ENCODE results near the gene CAPN11.
A peak's percentile ranks its signal among the peaks of the same experiment; 100 is the strongest.

CAPN11 gene

DNA sequence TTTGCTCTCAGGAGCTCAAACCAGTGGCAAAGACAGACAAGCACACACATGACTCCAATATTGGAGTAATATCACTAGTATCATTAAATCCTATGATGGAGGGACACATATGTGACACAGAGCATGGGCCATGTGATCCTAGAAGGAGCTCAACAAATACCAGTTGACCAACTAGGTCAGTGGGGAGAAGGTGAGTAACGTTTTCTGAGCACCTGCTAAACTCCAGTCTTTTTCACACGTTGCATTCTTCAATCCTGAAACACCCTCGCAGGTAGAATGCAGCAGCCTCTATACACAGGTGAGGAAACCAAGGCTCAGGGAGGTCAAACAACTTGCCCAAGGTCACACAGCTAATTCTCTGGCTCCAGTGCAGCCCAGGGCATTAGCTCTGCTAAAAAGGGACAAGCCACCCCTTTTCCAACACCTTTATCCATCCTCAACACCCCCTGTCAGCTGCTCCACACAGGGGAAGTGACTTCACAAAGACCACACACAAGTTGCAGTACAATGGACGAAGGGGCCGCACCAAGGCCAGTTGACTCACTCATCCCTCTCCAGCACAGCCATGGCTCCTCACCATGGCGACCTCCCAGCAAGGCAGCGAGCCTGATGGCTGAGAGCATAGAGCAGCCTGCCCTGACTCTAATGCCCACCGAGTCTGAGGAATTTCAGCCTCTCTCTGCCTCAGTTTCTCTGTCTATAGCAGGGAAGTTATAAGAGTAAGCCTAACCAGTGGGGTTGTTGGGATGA is 4.4 kb downstream of the CAPN11 start:
- H3K27ac Mint-ChIP-seq: peak overlapping the region; percentile 67
- no peaks in the 10 kb centered on the region for H3K36me3 Mint-ChIP-seq
- peaks cover 13% of the 10 kb centered on the region for H3K4me1 Mint-ChIP-seq
- DNase-seq (ENCODE audit: low spot score in 2 of 2) (no peak), ATAC-seq (no peak)
- no peak overlapping the region for H3K4me3 Mint-ChIP-seq
- no peaks in the 10 kb centered on the region for H3K9me3 Mint-ChIP-seq

DNA sequence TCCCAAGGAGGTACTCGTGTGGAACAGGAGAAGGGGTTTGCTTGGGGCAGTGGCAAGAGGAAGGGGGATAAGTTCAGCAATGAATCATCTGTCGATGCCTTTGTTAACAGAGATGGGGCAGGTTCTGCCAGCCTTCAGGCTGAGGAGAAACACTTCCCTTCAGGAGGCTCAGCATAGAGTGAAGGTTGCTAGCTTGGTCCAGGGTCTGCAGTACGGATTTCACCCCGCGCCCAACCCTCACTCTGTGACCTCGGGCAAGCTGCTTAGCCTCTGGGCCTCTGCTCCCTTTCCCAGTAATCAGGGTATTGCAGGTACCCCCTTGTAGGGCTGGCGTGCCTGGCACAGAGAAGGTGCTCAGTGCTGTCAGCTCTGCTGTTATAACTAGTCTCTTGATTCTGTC is 7.5 kb downstream of the CAPN11 start:
- H3K4me3 Mint-ChIP-seq: no peak overlapping the region
- H3K9me3 Mint-ChIP-seq: no peaks in the 10 kb centered on the region
- H3K36me3 Mint-ChIP-seq: no peaks in the 10 kb centered on the region
- peaks cover 13% of the 10 kb centered on the region for H3K4me1 Mint-ChIP-seq
- ATAC-seq (no peak), DNase-seq (ENCODE audit: low spot score in 2 of 2) (no peak)
- no peak overlapping the region for H3K27ac Mint-ChIP-seq

DNA sequence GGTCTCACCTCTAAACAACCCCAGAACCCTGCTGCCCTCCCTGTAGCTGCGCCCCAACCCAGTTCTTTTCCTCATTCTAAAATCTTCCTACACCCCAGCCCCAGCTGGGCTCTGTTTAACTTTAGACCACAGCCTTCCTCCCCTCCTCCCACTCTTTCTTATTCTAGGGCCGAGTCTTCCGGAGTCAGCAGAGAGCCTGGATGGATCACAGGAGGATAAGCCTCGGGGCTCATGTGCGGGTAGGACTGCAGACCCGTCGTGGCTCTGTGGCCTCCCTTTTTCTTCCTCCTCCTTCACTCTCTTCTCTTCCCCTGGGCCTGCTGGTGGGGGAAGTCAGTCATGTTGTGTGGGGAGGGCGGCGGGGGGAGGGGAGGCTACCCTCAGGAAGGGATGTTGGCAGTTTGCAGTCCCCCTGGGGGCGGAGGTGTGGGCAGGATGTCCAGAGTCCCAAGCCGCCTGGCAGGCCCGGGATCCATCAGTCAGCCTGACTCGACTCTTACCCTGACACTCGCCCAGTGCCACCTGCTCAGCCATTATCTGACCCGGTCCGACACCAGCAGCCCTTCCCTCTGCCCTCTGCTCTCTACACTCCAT is 8.1 kb downstream of the CAPN11 start:
- no peaks in the 10 kb centered on the region for H3K36me3 Mint-ChIP-seq
- H3K4me1 Mint-ChIP-seq: peaks cover 7% of the 10 kb centered on the region
- H3K4me3 Mint-ChIP-seq: no peak overlapping the region
- no peaks in the 10 kb centered on the region for H3K9me3 Mint-ChIP-seq
- H3K27ac Mint-ChIP-seq: no peak overlapping the region
- no peak for ATAC-seq
- DNase-seq (ENCODE audit: low spot score in 2 of 2): no peak

DNA sequence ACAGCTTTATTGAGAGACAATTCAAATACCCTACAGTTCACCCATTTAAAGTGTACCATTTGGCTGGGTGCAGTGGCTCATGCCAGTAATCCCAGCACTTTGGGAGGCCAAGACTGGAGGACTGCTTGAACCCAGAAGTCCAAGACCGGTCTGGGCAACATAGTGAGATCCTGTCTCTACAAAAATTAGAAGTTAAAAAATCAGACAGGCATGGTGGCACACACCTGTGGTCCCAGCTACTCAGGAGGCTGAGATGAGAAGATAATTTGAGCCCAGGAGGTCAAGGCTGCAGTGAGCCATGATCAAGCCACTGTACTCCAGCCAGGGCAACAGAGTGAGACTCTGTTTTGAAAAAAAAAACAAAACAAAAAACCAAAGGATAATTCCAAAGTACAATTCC is 8.9 kb downstream of the CAPN11 start:
- Mint-ChIP-seq H3K4me3 (no peak overlapping the region), H3K4me1 (peaks cover 5% of the 10 kb centered on the region), H3K27ac (no peak overlapping the region), H3K9me3 (no peaks in the 10 kb centered on the region), H3K36me3 (no peaks in the 10 kb centered on the region)
- ATAC-seq (no peak), DNase-seq (ENCODE audit: low spot score in 2 of 2) (no peak)

DNA sequence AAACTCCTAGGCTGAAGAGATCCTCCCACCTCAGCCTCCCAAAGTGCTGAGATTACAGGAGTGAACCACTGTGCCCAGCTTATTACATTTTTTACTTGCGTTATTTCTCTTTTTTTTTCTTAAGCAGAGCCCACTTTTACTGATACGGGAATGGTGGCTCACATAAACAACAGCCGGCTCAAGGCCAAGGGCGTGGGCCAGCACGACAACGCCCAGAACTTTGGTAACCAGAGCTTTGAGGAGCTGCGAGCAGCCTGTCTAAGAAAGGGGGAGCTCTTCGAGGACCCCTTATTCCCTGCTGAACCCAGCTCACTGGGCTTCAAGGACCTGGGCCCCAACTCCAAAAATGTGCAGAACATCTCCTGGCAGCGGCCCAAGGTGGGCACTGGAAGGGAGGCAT is 10.5 kb downstream of the CAPN11 start:
- Mint-ChIP-seq H3K27ac (no peak overlapping the region), H3K36me3 (no peaks in the 10 kb centered on the region), H3K4me1 (peaks cover 7% of the 10 kb centered on the region), H3K4me3 (no peak overlapping the region), H3K9me3 (no peaks in the 10 kb centered on the region)
- ATAC-seq (no peak), DNase-seq (ENCODE audit: low spot score in 2 of 2) (no peak)

DNA sequence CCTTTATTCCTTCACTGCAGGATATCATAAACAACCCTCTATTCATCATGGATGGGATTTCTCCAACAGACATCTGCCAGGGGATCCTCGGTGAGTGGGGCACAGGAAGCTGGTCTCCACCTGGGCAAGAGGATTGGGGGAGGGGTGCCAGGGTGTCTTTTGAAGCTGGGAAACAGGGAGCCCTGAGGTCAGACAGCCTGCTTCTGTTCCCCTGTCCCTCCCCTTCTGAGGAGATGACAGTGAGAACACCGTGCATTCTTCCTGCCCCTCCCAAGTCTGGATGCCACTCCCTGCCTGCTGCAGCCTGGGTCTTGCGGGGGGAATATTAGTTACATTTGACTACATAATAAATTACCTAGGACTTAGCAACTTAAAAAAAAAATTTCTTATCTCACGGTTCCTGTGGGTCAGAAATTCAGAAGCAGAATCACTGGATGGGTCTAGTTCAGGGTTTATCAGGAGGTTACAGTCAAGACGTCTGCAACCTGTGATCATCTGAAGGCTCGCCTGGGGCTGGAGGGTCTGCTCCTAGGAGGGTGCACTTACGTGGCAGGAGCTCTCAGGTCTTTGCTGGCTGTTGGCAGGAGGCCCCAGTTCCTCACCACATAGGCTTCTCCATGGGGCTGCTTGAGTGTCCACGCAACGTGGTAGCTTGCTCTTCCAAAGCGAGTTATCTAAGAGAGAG is 11.4 kb downstream of the CAPN11 start:
- ATAC-seq: no peak
- no peak for DNase-seq (ENCODE audit: low spot score in 2 of 2)
- no peak overlapping the region for H3K27ac Mint-ChIP-seq
- no peak overlapping the region for H3K4me3 Mint-ChIP-seq
- H3K36me3 Mint-ChIP-seq: no peaks in the 10 kb centered on the region
- peaks cover 7% of the 10 kb centered on the region for H3K4me1 Mint-ChIP-seq
- H3K9me3 Mint-ChIP-seq: no peaks in the 10 kb centered on the region

DNA sequence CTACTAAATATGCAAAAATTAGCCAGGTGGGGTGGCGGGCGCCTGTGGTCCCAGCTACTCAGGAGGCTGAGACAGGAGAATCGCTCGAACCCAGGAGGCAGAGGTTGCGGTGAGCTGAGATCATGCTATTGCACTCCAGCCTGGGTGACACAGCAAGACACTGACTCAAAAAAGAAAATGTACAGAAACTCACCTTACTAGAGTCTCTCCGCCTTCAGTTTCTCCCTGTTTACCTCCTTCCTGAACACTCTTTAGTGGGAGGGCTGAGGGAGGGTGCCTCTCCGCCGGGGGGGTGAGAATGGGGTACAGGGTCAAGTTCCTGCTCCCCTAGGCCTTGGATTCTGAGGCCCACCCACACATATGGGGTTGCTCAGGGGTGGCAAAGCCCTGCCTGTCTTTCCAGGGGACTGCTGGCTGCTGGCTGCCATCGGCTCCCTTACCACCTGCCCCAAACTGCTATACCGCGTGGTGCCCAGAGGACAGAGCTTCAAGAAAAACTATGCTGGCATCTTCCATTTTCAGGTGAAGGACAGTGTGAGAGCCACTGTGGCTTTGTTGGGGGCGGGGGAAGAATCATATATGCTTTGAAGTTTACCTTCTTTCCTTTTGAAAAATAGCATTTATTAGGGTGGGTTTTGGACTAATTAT is 13.4 kb downstream of the CAPN11 start:
- no peaks in the 10 kb centered on the region for H3K9me3 Mint-ChIP-seq
- no peak overlapping the region for H3K4me3 Mint-ChIP-seq
- peaks cover 18% of the 10 kb centered on the region for H3K4me1 Mint-ChIP-seq
- peaks cover under 1% of the 10 kb centered on the region for H3K36me3 Mint-ChIP-seq
- DNase-seq (ENCODE audit: low spot score in 2 of 2) (no peak), ATAC-seq (no peak)
- no peak overlapping the region for H3K27ac Mint-ChIP-seq

DNA sequence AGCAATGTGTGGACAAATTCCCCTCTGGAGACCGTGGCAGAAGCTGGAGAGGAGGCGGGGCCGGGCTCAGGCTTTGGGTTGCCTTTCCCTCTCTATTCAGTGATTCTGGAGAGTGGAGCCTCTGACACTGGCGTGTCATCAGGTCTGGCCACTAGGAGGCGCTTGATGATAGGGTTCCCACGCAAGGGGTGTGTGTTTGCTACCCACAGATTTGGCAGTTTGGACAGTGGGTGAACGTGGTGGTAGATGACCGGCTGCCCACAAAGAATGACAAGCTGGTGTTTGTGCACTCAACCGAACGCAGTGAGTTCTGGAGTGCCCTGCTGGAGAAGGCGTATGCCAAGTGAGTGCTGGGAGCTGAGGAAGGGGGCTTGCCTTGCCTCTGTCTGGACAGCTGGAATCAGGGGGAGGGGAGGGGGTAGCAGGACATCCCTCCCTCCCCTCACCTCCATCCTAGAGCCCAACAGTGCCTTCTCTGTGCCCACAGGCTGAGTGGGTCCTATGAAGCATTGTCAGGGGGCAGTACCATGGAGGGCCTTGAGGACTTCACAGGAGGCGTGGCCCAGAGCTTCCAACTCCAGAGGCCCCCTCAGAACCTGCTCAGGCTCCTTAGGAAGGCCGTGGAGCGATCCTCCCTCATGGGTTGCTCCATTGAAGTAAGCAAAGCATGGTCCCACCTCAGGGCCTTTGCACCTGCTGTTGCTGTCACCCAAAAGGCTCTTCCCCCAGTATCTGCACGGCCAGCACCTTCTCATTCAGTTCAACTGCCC is 14.3 kb downstream of the CAPN11 start:
- Mint-ChIP-seq H3K27ac (no peak overlapping the region), H3K9me3 (no peaks in the 10 kb centered on the region), H3K4me3 (no peak overlapping the region), H3K4me1 (peaks cover 24% of the 10 kb centered on the region), H3K36me3 (peaks cover 6% of the 10 kb centered on the region)
- peak; percentile 81 for ATAC-seq
- peak; percentile 75 to 87 for DNase-seq (ENCODE audit: low spot score in 2 of 2)

DNA sequence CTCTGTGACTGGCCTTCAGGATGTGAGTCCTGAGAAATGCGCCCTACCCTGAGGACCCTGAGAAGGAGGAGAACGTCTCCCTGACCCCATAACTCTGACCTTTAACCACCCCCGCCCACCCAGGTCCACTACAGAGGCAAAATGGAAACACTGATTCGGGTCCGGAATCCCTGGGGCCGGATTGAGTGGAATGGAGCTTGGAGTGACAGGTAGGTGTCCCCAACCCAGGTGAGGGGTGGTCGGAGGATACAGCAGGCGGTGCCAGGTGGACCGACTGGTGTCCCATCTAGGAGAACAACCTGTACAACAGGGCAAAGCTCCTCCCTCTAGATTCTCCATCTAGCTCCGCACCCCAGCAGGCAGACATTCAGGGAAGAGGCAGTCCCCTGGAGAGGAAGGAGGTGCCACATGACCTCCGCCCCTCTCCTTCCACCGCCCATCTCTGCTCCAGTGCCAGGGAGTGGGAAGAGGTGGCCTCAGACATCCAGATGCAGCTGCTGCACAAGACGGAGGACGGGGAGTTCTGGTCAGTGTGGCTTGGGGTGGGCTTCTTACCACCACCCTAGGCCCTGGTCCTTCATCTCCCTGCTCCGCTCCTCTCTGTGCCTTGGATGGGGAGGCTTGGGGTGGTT is 17.6 kb downstream of the CAPN11 start:
- H3K4me3 Mint-ChIP-seq: peak overlapping the region; percentile 44
- peaks cover 24% of the 10 kb centered on the region for H3K4me1 Mint-ChIP-seq

DNA sequence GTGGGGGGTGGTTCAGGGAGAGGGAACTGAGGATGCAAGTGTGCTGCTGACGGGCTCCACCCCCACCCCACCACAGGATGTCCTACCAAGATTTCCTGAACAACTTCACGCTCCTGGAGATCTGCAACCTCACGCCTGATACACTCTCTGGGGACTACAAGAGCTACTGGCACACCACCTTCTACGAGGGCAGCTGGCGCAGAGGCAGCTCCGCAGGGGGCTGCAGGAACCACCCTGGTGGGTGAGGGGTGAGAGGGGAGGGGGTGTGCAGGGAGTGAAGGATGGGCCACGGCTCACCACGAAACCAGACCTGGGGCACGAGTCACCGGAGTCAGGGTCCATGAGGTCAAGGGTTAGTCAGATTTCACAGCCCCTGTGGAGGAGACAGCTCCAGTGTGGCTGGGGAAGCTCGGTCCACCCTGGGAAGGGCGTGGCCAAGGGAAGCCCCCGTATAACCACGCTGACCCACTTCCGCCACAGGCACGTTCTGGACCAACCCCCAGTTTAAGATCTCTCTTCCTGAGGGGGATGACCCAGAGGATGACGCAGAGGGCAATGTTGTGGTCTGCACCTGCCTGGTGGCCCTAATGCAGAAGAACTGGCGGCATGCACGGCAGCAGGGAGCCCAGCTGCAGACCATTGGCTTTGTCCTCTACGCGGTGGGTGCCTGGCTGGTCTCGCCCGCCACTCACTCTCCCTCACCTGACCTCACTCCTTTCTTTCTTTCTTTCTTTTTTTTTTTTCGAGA is 18.3 kb downstream of the CAPN11 start:
- peak; percentile 18 to 61 for DNase-seq (ENCODE audit: low spot score in 2 of 2)
- Mint-ChIP-seq H3K4me3 (peak overlapping the region; percentile 44), H3K36me3 (peaks cover 6% of the 10 kb centered on the region), H3K4me1 (peaks cover 24% of the 10 kb centered on the region), H3K27ac (peak overlapping the region; percentile 17), H3K9me3 (no peaks in the 10 kb centered on the region)
- ATAC-seq: peak; percentile 84

More for the DNA sequence above, 17.6 kb downstream of the CAPN11 start:
- Mint-ChIP-seq H3K27ac (peak overlapping the region; percentile 17), H3K36me3 (peaks cover 6% of the 10 kb centered on the region), H3K9me3 (no peaks in the 10 kb centered on the region)
- DNase-seq (ENCODE audit: low spot score in 2 of 2): no peak
- no peak for ATAC-seq

DNA sequence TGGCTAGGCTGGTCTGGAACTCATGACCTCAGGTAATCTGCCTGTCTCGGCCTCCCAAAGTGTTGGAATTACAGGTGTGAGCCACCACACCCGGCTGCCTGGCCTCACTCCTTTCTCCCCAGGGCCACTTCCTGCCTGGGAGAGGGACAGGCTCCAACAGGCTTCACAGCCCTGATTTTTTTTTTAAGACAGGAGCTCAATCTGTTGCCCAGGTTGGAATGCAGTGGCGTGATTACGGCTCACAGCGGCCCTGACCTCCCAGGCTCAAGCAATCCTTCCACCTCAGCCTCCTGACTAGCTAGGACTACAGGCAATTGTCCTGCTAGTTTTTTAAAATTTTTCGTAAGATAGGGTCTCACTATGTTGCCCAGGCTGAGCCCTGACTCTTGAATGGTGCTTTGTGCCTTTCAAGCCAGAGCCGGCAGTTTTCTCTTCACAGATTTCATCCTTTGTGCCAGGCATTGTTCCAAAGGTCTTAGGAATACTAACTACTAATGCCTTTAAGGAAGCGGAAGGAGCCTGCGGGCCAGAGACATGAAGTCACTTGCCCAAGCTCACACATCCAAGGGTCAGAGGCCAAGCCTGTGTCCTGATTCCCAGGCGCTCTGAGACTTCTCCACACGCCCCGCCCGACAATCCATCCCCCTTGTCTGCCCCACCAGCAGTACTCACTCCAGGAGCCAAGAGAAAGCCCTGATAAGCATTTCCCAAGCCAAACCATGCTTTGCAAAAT is 19.2 kb downstream of the CAPN11 start:
- Mint-ChIP-seq H3K36me3 (peaks cover 6% of the 10 kb centered on the region), H3K4me3 (peak overlapping the region; percentile 44), H3K9me3 (no peaks in the 10 kb centered on the region), H3K4me1 (peaks cover 19% of the 10 kb centered on the region), H3K27ac (peak overlapping the region; percentile 17)
- DNase-seq (ENCODE audit: low spot score in 2 of 2): no peak
- no peak for ATAC-seq

DNA sequence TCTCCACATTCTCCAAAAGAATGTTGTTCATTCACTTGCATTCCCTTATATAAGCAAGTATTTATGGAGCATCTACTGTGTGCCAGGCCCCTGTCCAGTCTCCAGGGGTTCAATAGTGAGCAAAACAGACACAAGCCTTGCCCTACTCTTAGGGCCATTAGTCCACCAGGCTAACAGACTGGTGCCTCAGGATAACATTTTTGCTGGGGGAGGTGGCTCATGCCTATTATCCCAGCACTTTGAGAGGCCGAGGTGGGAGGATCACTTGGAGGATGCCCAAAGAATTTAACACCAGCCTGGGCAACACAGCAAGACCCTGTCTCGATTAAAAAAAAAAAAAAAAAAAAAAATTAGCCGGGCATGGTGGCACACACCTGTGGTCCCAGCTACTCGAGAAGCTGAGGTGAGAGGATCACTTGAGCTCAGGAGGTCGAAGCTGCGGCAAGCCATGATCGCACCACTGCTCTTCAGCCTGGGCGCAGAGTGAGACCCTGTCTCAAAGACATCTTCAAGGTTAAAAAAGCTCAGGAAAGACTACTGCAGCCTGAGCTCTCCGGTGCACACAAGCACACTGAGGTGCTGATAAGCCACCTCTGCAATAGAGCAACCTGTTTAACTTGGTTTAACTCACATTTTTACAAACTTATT is 19.9 kb downstream of the CAPN11 start:
- no peak overlapping the region for H3K27ac Mint-ChIP-seq
- H3K36me3 Mint-ChIP-seq: peaks cover 6% of the 10 kb centered on the region
- H3K4me1 Mint-ChIP-seq: peaks cover 17% of the 10 kb centered on the region
- ATAC-seq (no peak), DNase-seq (ENCODE audit: low spot score in 2 of 2) (no peak)
- H3K4me3 Mint-ChIP-seq: no peak overlapping the region
- H3K9me3 Mint-ChIP-seq: no peaks in the 10 kb centered on the region

DNA sequence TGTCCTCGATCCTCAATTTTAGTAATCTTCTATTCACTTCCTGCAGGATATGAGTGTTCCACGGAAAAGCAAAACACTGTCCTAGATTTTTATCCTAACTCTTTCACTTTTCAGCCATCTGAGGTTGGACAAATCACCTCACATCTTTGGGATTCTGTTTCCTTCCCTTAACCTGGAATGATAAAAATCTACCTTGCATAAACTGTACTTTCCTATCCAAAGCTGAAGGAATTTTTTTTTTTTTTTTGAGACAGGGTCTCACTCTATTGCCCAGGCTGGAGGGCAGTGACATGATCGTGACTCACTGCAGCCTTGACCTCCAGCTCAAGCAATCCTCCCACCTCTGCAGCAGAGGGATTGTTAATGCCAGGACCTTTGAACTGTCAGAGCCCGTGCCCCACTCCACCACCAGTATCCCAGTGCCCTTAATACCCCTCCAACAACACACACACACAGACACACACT is 20.5 kb downstream of the CAPN11 start:
- DNase-seq (ENCODE audit: low spot score in 2 of 2) (no peak), ATAC-seq (no peak)
- Mint-ChIP-seq H3K4me1 (peaks cover 17% of the 10 kb centered on the region), H3K4me3 (no peak overlapping the region), H3K27ac (no peak overlapping the region), H3K9me3 (no peaks in the 10 kb centered on the region), H3K36me3 (peaks cover 6% of the 10 kb centered on the region)
